ENCODE data around the gene YBEY. TPM values are rescaled to one million over a fixed set of nuclear protein-coding genes. Genes with fewer than 3 reads are reported as not detected.

The YBEY gene
- polyA plus RNA-seq, 6 donors from 2014 or later: 14.1 to 25.5 (median 20.5) TPM

GRCh38 chr21:46328151-46328550, 42.0 kb downstream of the YBEY start:
- Mint-ChIP-seq H3K27ac (no peak overlapping the region), H3K4me3 (peak overlapping the region in 2 of 8 donors; percentile 52 to 70), H3K27me3 (no peaks in the 10 kb centered on the region), H3K4me1 (peaks cover 7 to 15% (median 9%) of the 10 kb centered on the region in 3 donors), H3K9me3 (no peaks in the 10 kb centered on the region), H3K36me3 (peaks cover 0 to 7% of the 10 kb centered on the region in 2 donors)
- DNase-seq (no peak), ATAC-seq (ENCODE audit: low read depth in 2 of 2) (no peak)

DNA sequence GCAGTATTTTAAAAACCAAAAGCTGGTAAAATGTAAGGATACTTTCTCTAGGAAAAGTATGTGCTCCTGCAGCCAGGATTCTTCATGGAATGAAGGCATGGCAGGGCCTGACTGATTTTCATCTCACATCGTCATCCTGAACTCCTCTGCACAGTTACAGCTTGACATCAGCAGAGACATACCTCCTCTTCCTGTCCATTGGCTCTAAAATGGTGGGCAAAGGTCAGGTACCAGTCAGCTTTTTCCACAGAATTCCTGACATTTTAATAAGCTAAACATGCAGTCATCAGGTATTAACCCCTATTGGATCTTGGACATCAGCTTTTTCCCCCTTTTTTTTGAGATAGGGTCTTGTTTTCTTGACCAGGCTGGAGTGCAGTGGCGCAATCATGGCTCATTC, 43.7 kb downstream of the YBEY start:
- no peak overlapping the region for H3K27ac Mint-ChIP-seq
- DNase-seq (no peak), ATAC-seq (ENCODE audit: low read depth in 2 of 2) (no peak)
- peaks cover 0 to 8% of the 10 kb centered on the region in 2 donors for H3K36me3 Mint-ChIP-seq
- H3K9me3 Mint-ChIP-seq: no peaks in the 10 kb centered on the region
- H3K4me3 Mint-ChIP-seq: no peak overlapping the region
- peaks cover 5 to 13% (median 7%) of the 10 kb centered on the region in 3 donors for H3K4me1 Mint-ChIP-seq
- no peaks in the 10 kb centered on the region for H3K27me3 Mint-ChIP-seq

- no peaks in the 10 kb centered on the region for H3K9me3 Mint-ChIP-seq
- H3K36me3 Mint-ChIP-seq: peaks cover 10 to 14% of the 10 kb centered on the region in 2 donors
- H3K4me1 Mint-ChIP-seq: peaks cover 3 to 6% (median 4%) of the 10 kb centered on the region in 3 donors
- peak overlapping the region in 1 of 8 donors; percentile 38 for H3K4me3 Mint-ChIP-seq
- no peak for DNase-seq
- no peak overlapping the region for H3K27ac Mint-ChIP-seq
- H3K27me3 Mint-ChIP-seq: no peaks in the 10 kb centered on the region
- ATAC-seq (ENCODE audit: low read depth in 2 of 2): no peak
Measured at GRCh38 chr21:46334351-46335140, 48.4 kb downstream of the YBEY start.

GRCh38 chr21:46336603-46337002, 50.5 kb downstream of the YBEY start:
- Mint-ChIP-seq H3K4me3 (no peak overlapping the region), H3K9me3 (no peaks in the 10 kb centered on the region), H3K4me1 (peaks cover 3 to 6% (median 4%) of the 10 kb centered on the region in 3 donors), H3K27ac (no peak overlapping the region), H3K27me3 (no peaks in the 10 kb centered on the region), H3K36me3 (peaks cover 19 to 23% of the 10 kb centered on the region in 2 donors)
- no peak for DNase-seq
- no peak for ATAC-seq (ENCODE audit: low read depth in 2 of 2)

DNA sequence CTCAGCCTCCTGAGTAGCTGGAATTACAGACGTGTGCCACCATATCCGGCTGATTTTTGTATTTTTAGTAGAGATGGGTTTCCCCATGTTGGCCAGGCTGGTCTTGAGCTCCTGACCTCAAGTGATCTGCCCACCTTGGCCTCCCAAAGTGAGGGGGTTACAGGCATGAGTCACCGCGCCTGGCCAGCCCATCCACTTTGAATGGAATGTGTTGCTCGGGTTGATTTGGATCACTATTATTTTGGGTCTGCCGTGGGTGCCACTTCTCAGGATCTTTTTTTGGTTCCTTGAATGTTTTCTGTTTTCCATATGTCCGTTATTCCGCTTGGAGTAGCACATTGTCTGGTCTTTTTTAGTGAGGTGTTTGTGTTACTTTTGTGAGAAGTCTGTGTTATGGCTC, 54.9 kb downstream of the YBEY start:
- Mint-ChIP-seq H3K4me3 (no peak overlapping the region), H3K9me3 (no peaks in the 10 kb centered on the region), H3K27me3 (no peaks in the 10 kb centered on the region), H3K27ac (peak overlapping the region in 1 of 6 donors; percentile 83), H3K36me3 (peaks cover 19% of the 10 kb centered on the region in 2 donors), H3K4me1 (peaks cover 2 to 4% (median 3%) of the 10 kb centered on the region in 3 donors)
- no peak for DNase-seq
- ATAC-seq (ENCODE audit: low read depth in 2 of 2): no peak

- Mint-ChIP-seq H3K27me3 (no peaks in the 10 kb centered on the region), H3K27ac (no peak overlapping the region), H3K36me3 (peaks cover 11 to 14% of the 10 kb centered on the region in 2 donors), H3K4me1 (no peaks in the 10 kb centered on the region), H3K9me3 (no peaks in the 10 kb centered on the region), H3K4me3 (no peak overlapping the region)
- DNase-seq: no peak
- ATAC-seq (ENCODE audit: low read depth in 2 of 2): no peak
Measured at GRCh38 chr21:46344219-46344915, 58.2 kb downstream of the YBEY start.

GRCh38 chr21:46345861-46346260, 59.7 kb downstream of the YBEY start:
- Mint-ChIP-seq H3K27me3 (no peaks in the 10 kb centered on the region), H3K9me3 (no peaks in the 10 kb centered on the region), H3K4me1 (no peaks in the 10 kb centered on the region), H3K4me3 (no peak overlapping the region), H3K36me3 (peaks cover 6 to 8% of the 10 kb centered on the region in 2 donors), H3K27ac (no peak overlapping the region)
- ATAC-seq (ENCODE audit: low read depth in 2 of 2): no peak
- no peak for DNase-seq

GRCh38 chr21:46346296-46347202, 60.4 kb downstream of the YBEY start:
- Mint-ChIP-seq H3K4me1 (no peaks in the 10 kb centered on the region), H3K4me3 (no peak overlapping the region), H3K9me3 (no peaks in the 10 kb centered on the region), H3K27me3 (no peaks in the 10 kb centered on the region), H3K27ac (peak overlapping the region in 1 of 6 donors; percentile 56), H3K36me3 (peaks cover 8 to 11% of the 10 kb centered on the region in 2 donors)
- DNase-seq (no peak), ATAC-seq (ENCODE audit: low read depth in 2 of 2) (no peak)

DNA sequence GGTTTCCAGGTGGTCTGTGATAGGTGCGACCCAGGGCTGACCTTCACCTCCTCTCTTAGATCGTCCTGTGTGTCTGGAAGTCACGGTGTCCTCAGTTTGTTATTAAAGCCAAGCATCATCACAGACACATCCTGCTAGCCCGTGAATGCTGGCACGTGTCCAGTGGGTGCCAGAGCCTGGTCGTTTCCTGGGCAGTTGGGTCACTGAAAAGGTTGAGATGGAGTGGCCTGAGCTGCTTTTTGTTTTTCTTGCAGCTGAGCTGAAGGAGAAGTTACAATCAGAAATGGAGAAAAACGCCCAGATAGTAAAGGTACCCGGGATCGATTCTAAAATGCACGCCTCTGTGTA, 61.0 kb downstream of the YBEY start:
- Mint-ChIP-seq H3K27me3 (no peaks in the 10 kb centered on the region), H3K27ac (no peak overlapping the region), H3K4me3 (no peak overlapping the region), H3K9me3 (no peaks in the 10 kb centered on the region), H3K36me3 (peaks cover 8 to 11% of the 10 kb centered on the region in 2 donors), H3K4me1 (no peaks in the 10 kb centered on the region)
- DNase-seq: no peak
- no peak for ATAC-seq (ENCODE audit: low read depth in 2 of 2)

Other genes with a start within 250 kb of the YBEY start
- gene COL6A2, start 188.2 kb upstream of the YBEY start, polyA plus RNA-seq (ENCODE audit: low read depth in 6 of 6): under 1 TPM in 4 of 6 donors, not detected in 2; 0.16 to 0.56 (median 0.17) TPM
- not detected for gene FTCD, start 130.8 kb upstream of the YBEY start, polyA plus RNA-seq (ENCODE audit: low read depth in 6 of 6)
- 10 to 100 TPM in 4 of 6 donors, 1 to 10 TPM in 2; 4.8 to 13.5 (median 10.7) TPM for gene SPATC1L, start 101.9 kb upstream of the YBEY start, polyA plus RNA-seq (ENCODE audit: low read depth in 6 of 6)
- 10 to 100 TPM in 2 of 6 donors, 1 to 10 TPM in 4; 6.4 to 10.5 (median 8.9) TPM for gene LSS, start 57.6 kb upstream of the YBEY start, polyA plus RNA-seq (ENCODE audit: low read depth in 6 of 6)
- gene MCM3AP, start 731 bp upstream of the YBEY start, polyA plus RNA-seq (ENCODE audit: low read depth in 6 of 6): 10 to 100 TPM; 16.3 to 57.9 (median 38.9) TPM
- gene C21orf58, start 37.5 kb downstream of the YBEY start, polyA plus RNA-seq (ENCODE audit: low read depth in 6 of 6): 1 to 10 TPM in 1 of 6 donors, under 1 TPM in 5; 0.24 to 1.1 (median 0.62) TPM
- 10 to 100 TPM in 4 of 6 donors, 1 to 10 TPM in 2; 4.7 to 32.5 (median 10.7) TPM for gene PCNT, start 37.8 kb downstream of the YBEY start, polyA plus RNA-seq (ENCODE audit: low read depth in 6 of 6)
- gene DIP2A, start 172.5 kb downstream of the YBEY start, polyA plus RNA-seq (ENCODE audit: low read depth in 6 of 6): 10 to 100 TPM in 1 of 6 donors, 1 to 10 TPM in 4, under 1 TPM in 1; 0.34 to 12.4 (median 7.3) TPM

All from naive B cell (primary cell).